HUDEP-2 (cell line): ENCODE results near the gene GLA.
A peak's percentile ranks its signal among the peaks of the same experiment; 100 is the strongest.

ENCODE experiments used
- DNase-seq, 76 experiments: peaks; one replicate each; lab custom pipeline; 2025; ENCODE audit not compliant: unreplicated experiment in 76 of 76; lab: John Stamatoyannopoulos, UW

The GLA gene

GRCh38 chrX:101407748-101408531, at the start of gene GLA, which contains the start of gene HNRNPH2:
Gene GLA (minus strand): TSS chrX:101407925. CDS start chrX:101407903, 22 bp downstream.
Gene HNRNPH2 (plus strand): TSS chrX:101408222. CDS start chrX:101411989, 3,767 bp downstream.
- peak; percentile 11 to 94 (median 76) for DNase-seq

GRCh38 chrX:101452056-101452455, 44.3 kb upstream of the GLA start:
- DNase-seq = no peak

- no peak for DNase-seq
Observed at GRCh38 chrX:101450961-101451360, 43.2 kb upstream of the GLA start.

- peak in 5 of 76 experiments; percentile 0 to 5 (median 1) for DNase-seq
Observed at GRCh38 chrX:101450085-101450484, 42.4 kb upstream of the GLA start.

GRCh38 chrX:101449279-101449678, 41.6 kb upstream of the GLA start:
- DNase-seq = no peak

- DNase-seq = no peak
Observed at GRCh38 chrX:101442085-101442484, 34.4 kb upstream of the GLA start.

GRCh38 chrX:101430457-101431078, 22.8 kb upstream of the GLA start:
- DNase-seq = peak in 2 of 76 experiments; percentile 0

- no peak for DNase-seq
Observed at GRCh38 chrX:101429934-101430333, 22.2 kb upstream of the GLA start.

GRCh38 chrX:101427954-101428353, 20.2 kb upstream of the GLA start:
- DNase-seq = no peak

GRCh38 chrX:101419489-101419888, 11.8 kb upstream of the GLA start:
- peak in 2 of 76 experiments; percentile 14 to 25 for DNase-seq

GRCh38 chrX:101417981-101418841, 10.5 kb upstream of the GLA start:
- DNase-seq = peak in 7 of 76 experiments; percentile 1 to 23 (median 3)

GRCh38 chrX:101417190-101417589, 9.5 kb upstream of the GLA start:
- DNase-seq = peak in 34 of 76 experiments; percentile 0 to 45 (median 10)

- peak in 3 of 76 experiments; percentile 1 to 2 (median 1) for DNase-seq
Observed at GRCh38 chrX:101416691-101417090, 9.0 kb upstream of the GLA start.

GRCh38 chrX:101415180-101416145, 7.7 kb upstream of the GLA start:
- peak in 66 of 76 experiments; percentile 1 to 72 (median 30) for DNase-seq

GRCh38 chrX:101411984-101412383, 4.3 kb upstream of the GLA start:
- DNase-seq = no peak

GRCh38 chrX:101410461-101410860, 2.7 kb upstream of the GLA start:
- DNase-seq = no peak

- no peak for DNase-seq
Observed at GRCh38 chrX:101409043-101409442, 1.3 kb upstream of the GLA start.

- peak in 14 of 76 experiments; percentile 2 to 66 (median 39) for DNase-seq
Observed at GRCh38 chrX:101408532-101408841, 762 bp upstream of the GLA start.

- DNase-seq = peak in 1 of 76 experiments; percentile 7
Observed at GRCh38 chrX:101407167-101407747, 468 bp downstream of the GLA start.
